OCI-LY1 (cell line): ENCODE measurements around the gene RPL28.
"Not testable (repeated sequence)": the region's sequence is repeated elsewhere in the genome, so short reads cannot be mapped to it uniquely, and the experiment has no call there.

Experiments used
- H2AFZ ChIP-seq: fragments of 200-600 bp; sonication (generic), shearing (Covaris generic); 2 replicates; pipeline ENCODE4 v1.6.0; 2014; ENCODE audit warnings: antibody characterized with exemption, mild to moderate bottlenecking, low read length
- H3F3A ChIP-seq: fragments of 200-600 bp; sonication (generic), shearing (Covaris generic); 2 replicates; pipeline ENCODE4 v1.6.0; 2014; ENCODE audit warnings: mild to moderate bottlenecking, antibody characterized with exemption, low read length, moderate library complexity; ENCODE audit not compliant: insufficient read depth
- H3K27ac ChIP-seq: fragments of 200-600 bp; sonication (generic); 2 replicates; pipeline ENCODE4 v1.5.1; 2014; ENCODE audit warnings: low read length, mixed run types, mild to moderate bottlenecking, low read depth; ENCODE audit not compliant: poor library complexity, severe bottlenecking
- H3K27me3 ChIP-seq: fragments of 200-600 bp; sonication (generic); 2 replicates; pipeline ENCODE4 v1.6.0; 2014; ENCODE audit warnings: antibody characterized with exemption, mild to moderate bottlenecking, low read length, moderate library complexity; ENCODE audit not compliant: insufficient read depth
- H3K36me3 ChIP-seq: fragments of 200-600 bp; sonication (generic); 2 replicates; pipeline ENCODE4 v1.6.1; 2014; ENCODE audit warnings: mild to moderate bottlenecking, antibody characterized with exemption, low read length, moderate library complexity, mixed read lengths; ENCODE audit not compliant: insufficient read depth
- H3K4me1 ChIP-seq: fragments of 200-600 bp; sonication (generic); 2 replicates; pipeline ENCODE4 v1.5.1; 2014; ENCODE audit warnings: mild to moderate bottlenecking, low read length, moderate library complexity; ENCODE audit not compliant: insufficient read depth, severe bottlenecking
- H3K4me2 ChIP-seq: fragments of 200-600 bp; sonication (generic), shearing (Covaris generic); 2 replicates; pipeline ENCODE4 v1.6.1; 2014; ENCODE audit warnings: low read length
- H3K4me3 ChIP-seq: fragments of 200-600 bp; sonication (generic); 2 replicates; pipeline ENCODE4 v1.5.1; 2014; ENCODE audit warnings: low read length, low read depth, mild to moderate bottlenecking, mixed read lengths; ENCODE audit not compliant: poor library complexity, severe bottlenecking
- H3K79me2 ChIP-seq: fragments of 200-600 bp; shearing (Covaris generic); 2 replicates; pipeline ENCODE4 v1.6.1; 2016; ENCODE audit warnings: mixed run types, low read length, mixed read lengths; ENCODE audit not compliant: insufficient read depth
- H3K9ac ChIP-seq: fragments of 200-600 bp; sonication (generic), shearing (Covaris generic); 2 replicates; pipeline ENCODE4 v1.6.1; 2014; ENCODE audit warnings: mild to moderate bottlenecking, low read length, mixed read lengths
- H3K9me2 ChIP-seq: fragments of 200-600 bp; sonication (generic), shearing (Covaris generic); 2 replicates; pipeline ENCODE4 v1.6.1; 2014; ENCODE audit warnings: low read depth, mild to moderate bottlenecking, low read length, mixed read lengths
- H3K9me3 ChIP-seq: fragments of 200-600 bp; shearing (Covaris generic); 2 replicates; pipeline ENCODE4 v1.6.1; 2014; ENCODE audit warnings: low read length, mixed read lengths
- H4K20me1 ChIP-seq: fragments of 200-600 bp; sonication (generic), shearing (Covaris generic); 2 replicates; pipeline ENCODE4 v1.6.0; 2016; ENCODE audit warnings: mild to moderate bottlenecking, low read length; ENCODE audit not compliant: insufficient read depth
- EZH2 ChIP-seq: fragments of 200-600 bp; sonication (generic), shearing (Covaris generic); IDR thresholded peaks from 2 replicates; pipeline ENCODE4 v1.8.0; 2017; ENCODE audit warnings: borderline replicate concordance, mixed run types, mild to moderate bottlenecking, antibody characterized with exemption, low read length, moderate library complexity, mixed read lengths
- TF ChIP-seq, protein P1 (sequence below): fragments of 200-600 bp; sonication (generic), shearing (Covaris generic); IDR thresholded peaks from 2 replicates; pipeline ENCODE4 v1.5.1; 2017; ENCODE audit warnings: mild to moderate bottlenecking, antibody characterized with exemption, low read length, moderate library complexity, mixed read lengths

The RPL28 gene

DNA sequence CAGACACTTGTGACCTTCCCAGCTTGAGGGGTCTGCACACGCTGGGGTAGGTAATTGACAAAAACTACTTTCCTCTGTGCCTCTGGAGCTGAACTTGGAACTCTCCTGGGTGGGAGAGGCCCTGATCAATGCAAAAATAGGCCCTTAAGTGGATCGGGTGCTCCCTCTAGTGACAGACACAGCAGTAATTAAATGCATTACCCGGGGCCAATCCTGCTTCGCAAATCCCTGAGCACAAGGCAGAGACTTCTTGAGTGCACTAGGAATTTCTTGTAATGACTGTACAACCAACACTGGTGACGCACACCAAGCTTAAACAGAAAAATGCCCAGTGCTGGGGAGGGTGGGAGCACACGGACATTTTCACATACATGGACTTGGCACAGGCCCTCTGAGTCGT is 32.5 kb downstream of the RPL28 start:
- no peaks in the 10 kb centered on the region; the same call in 1 of the 2 replicates for H3K36me3 ChIP-seq
- no peaks in the 10 kb centered on the region for H3K4me1 ChIP-seq
- no peak overlapping the region for H3K4me3 ChIP-seq
- H3K9me2 ChIP-seq, result no peaks in the 10 kb centered on the region
- H3K4me2 ChIP-seq, result no peak overlapping the region
- no peaks in the 10 kb centered on the region for H4K20me1 ChIP-seq
- no peaks in the 10 kb centered on the region for H3F3A ChIP-seq
- no peak overlapping the region for H2AFZ ChIP-seq
- peaks cover 3% of the 10 kb centered on the region; the same call in 1 of the 2 replicates for H3K9me3 ChIP-seq
- H3K79me2 ChIP-seq, result no peaks in the 10 kb centered on the region
- H3K9ac ChIP-seq, result no peak overlapping the region
- H3K27me3 ChIP-seq, result peaks cover 13% of the 10 kb centered on the region; the same call in 1 of the 2 replicates
- no peak for TF ChIP-seq EZH2
- TF ChIP-seq, protein P1, sequence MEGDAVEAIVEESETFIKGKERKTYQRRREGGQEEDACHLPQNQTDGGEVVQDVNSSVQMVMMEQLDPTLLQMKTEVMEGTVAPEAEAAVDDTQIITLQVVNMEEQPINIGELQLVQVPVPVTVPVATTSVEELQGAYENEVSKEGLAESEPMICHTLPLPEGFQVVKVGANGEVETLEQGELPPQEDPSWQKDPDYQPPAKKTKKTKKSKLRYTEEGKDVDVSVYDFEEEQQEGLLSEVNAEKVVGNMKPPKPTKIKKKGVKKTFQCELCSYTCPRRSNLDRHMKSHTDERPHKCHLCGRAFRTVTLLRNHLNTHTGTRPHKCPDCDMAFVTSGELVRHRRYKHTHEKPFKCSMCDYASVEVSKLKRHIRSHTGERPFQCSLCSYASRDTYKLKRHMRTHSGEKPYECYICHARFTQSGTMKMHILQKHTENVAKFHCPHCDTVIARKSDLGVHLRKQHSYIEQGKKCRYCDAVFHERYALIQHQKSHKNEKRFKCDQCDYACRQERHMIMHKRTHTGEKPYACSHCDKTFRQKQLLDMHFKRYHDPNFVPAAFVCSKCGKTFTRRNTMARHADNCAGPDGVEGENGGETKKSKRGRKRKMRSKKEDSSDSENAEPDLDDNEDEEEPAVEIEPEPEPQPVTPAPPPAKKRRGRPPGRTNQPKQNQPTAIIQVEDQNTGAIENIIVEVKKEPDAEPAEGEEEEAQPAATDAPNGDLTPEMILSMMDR, result peak; percentile 95
- H3K27ac ChIP-seq, result no peak overlapping the region

DNA sequence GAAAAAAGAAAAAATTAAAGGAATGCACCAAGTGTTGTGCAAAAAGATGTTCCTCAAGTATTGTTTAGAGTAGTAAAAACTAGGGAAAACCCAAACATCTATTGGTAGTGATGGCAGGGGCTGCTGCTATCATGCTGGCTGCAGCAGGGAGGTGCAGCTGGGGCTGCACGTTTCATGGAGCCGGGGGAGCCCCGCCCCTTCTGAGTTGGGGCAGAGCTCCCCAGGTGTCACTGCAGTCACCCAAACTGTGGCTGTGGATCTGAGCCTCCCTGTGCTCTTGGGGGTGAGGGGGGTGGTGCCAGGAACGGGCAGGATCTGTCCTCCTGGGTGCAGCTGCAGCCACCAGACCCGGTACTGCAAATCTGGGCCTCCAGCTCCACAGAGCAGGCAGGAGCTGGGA is 33.4 kb downstream of the RPL28 start:
- H3K9me3 ChIP-seq, result peaks cover 3% of the 10 kb centered on the region; the same call in 1 of the 2 replicates
- TF ChIP-seq, protein P1, result no peak
- no peak for TF ChIP-seq EZH2
- H3K27me3 ChIP-seq, result peaks cover 13% of the 10 kb centered on the region; the same call in 1 of the 2 replicates
- no peak overlapping the region for H2AFZ ChIP-seq
- H3K36me3 ChIP-seq, result no peaks in the 10 kb centered on the region; the same call in 1 of the 2 replicates
- H3F3A ChIP-seq, result no peaks in the 10 kb centered on the region
- H3K9ac ChIP-seq, result no peak overlapping the region
- H3K4me3 ChIP-seq, result no peak overlapping the region
- H3K4me1 ChIP-seq, result no peaks in the 10 kb centered on the region
- no peak overlapping the region for H3K4me2 ChIP-seq
- H3K27ac ChIP-seq, result no peak overlapping the region
- no peaks in the 10 kb centered on the region for H3K79me2 ChIP-seq
- no peaks in the 10 kb centered on the region for H3K9me2 ChIP-seq
- H4K20me1 ChIP-seq, result no peaks in the 10 kb centered on the region

DNA sequence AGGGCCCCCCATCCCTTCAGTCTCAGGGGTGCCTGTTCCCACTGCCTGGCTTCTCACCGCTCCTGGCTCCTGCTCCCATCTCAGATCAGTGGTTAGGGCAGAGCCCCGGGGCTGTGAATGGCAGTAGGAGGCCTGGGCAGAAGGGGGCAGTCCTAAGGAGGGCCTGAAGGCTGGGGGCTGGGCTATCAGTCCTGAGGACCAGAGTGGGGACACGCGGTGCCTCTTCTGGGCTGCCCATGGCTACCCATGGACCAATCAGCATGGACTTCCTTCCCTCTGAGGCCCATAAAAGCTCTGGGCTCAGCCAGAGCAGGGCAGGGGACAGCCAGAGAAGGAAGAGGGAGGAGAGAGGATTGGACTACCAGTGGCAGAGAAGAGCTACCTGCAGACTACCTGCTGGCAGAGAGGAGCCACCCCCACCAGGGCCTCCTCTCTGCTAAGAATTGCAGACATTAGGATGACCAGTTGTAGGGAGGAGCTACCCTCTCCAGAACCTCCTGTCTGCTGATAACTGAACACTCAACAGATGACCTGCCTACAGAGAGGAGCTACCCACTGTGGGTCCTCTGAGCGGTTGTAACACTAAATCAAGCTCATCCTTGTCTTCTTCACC is 34.0 kb downstream of the RPL28 start:
- H2AFZ ChIP-seq, result no peak overlapping the region
- H3F3A ChIP-seq, result no peaks in the 10 kb centered on the region
- H3K4me1 ChIP-seq, result no peaks in the 10 kb centered on the region
- H3K9ac ChIP-seq, result no peak overlapping the region
- no peak overlapping the region for H3K4me2 ChIP-seq
- peaks cover 13% of the 10 kb centered on the region; the same call in 1 of the 2 replicates for H3K27me3 ChIP-seq
- H3K36me3 ChIP-seq, result no peaks in the 10 kb centered on the region; the same call in 1 of the 2 replicates
- H3K9me2 ChIP-seq, result no peaks in the 10 kb centered on the region
- TF ChIP-seq EZH2, result no peak
- H4K20me1 ChIP-seq, result no peaks in the 10 kb centered on the region
- H3K4me3 ChIP-seq, result no peak overlapping the region
- H3K79me2 ChIP-seq, result no peaks in the 10 kb centered on the region
- H3K9me3 ChIP-seq, result peaks cover 3% of the 10 kb centered on the region; the same call in 1 of the 2 replicates
- H3K27ac ChIP-seq, result no peak overlapping the region

DNA sequence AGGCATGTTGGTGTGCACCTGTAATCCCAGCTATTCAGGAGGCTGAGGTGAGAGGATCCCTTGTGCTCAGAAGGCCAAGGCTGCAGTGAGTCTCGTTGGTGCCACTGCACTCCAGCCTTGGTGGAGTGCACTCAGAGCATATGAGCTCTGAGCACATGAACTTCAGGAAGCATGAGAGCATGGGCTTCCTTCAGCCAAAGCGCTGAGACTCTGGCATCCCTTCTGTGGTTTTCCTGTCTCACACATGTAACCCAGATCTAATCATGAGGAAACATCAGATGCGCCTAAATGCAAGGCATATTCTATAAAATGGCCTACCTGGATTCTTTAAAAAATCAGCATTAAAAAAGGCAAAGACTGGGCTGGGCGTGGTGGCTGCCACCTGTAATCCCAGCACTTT is 35.5 kb downstream of the RPL28 start:
- not testable (repeated sequence) for H3F3A ChIP-seq, H4K20me1 ChIP-seq, H2AFZ ChIP-seq, H3K9me2 ChIP-seq, H3K9me3 ChIP-seq, H3K4me3 ChIP-seq, H3K27ac ChIP-seq, H3K79me2 ChIP-seq, H3K9ac ChIP-seq, H3K36me3 ChIP-seq, H3K4me2 ChIP-seq, H3K4me1 ChIP-seq
- H3K27me3 ChIP-seq, result peaks cover 13% of the 10 kb centered on the region; the same call in 1 of the 2 replicates
